Activated naive CD8-positive, alpha-beta T cell treated with anti-CD3 and anti-CD28 coated beads, Interleukin-2, amount 50 U/mL, for 24 hours (primary cell): Measurements from ENCODE around the gene RBMS3.
"Not testable (repeated sequence)": the region's sequence is repeated elsewhere in the genome, so short reads cannot be mapped to it uniquely, and the experiment has no call there.

ENCODE experiments used
- ATAC-seq: fragments of 150-1000 bp; cut with Tn5 transposase; one replicate; pipeline ENCODE4 v1.10.0; 2021
- DNase-seq: peaks from one replicate; pipeline ENCODE4 v3.0.0; 2021
- H3K27ac Mint-ChIP-seq: one replicate; pipeline ENCODE4 v1.8.0; 2021; ENCODE audit warnings: mild to moderate bottlenecking, mixed read lengths
- H3K27me3 Mint-ChIP-seq: one replicate; pipeline ENCODE4 v1.8.0; 2021; ENCODE audit warnings: mixed read lengths
- H3K36me3 Mint-ChIP-seq: one replicate; pipeline ENCODE4 v1.8.0; 2021; ENCODE audit warnings: low read depth, mixed read lengths
- H3K4me1 Mint-ChIP-seq: one replicate; pipeline ENCODE4 v1.8.0; 2021; ENCODE audit warnings: mixed read lengths
- H3K4me3 Mint-ChIP-seq: one replicate; pipeline ENCODE4 v1.8.0; 2021; ENCODE audit warnings: mild to moderate bottlenecking, moderate library complexity, mixed read lengths
- H3K9me3 Mint-ChIP-seq: one replicate; pipeline ENCODE4 v1.8.0; 2021; ENCODE audit warnings: mixed read lengths

Gene RBMS3

GRCh38 chr3:30024466-30024865 is 743.6 kb downstream of the RBMS3 start:
- Mint-ChIP-seq H3K4me3 (no peak overlapping the region), H3K27ac (no peak overlapping the region), H3K27me3 (peaks cover 5% of the 10 kb centered on the region), H3K4me1 (no peaks in the 10 kb centered on the region), H3K36me3 (no peaks in the 10 kb centered on the region), H3K9me3 (no peaks in the 10 kb centered on the region)
- no peak for ATAC-seq
- no peak for DNase-seq

DNA sequence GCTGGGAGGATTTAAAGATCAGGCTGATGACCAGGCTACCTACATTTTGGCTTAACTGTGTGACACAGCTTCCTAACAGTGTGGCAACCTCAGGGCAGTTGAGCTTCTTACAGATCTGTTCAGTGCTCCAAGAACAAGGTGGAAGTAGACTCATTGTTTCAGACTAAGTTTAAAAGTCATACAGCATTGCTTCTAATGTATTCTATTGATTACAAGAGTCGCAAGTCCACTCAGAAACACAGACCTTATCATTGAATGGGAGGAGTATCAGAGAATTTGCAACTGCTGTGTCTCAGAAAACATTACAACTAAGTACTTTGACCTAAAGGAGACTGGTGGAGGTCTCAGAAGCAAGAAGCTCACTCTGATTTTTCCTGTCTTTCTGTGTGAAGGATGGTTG is 746.0 kb downstream of the RBMS3 start:
- ATAC-seq (no peak), DNase-seq (no peak)
- no peak overlapping the region for H3K4me3 Mint-ChIP-seq
- H3K4me1 Mint-ChIP-seq: no peaks in the 10 kb centered on the region
- H3K9me3 Mint-ChIP-seq: no peaks in the 10 kb centered on the region
- no peaks in the 10 kb centered on the region for H3K36me3 Mint-ChIP-seq
- no peak overlapping the region for H3K27ac Mint-ChIP-seq
- peaks cover 2% of the 10 kb centered on the region for H3K27me3 Mint-ChIP-seq

DNA sequence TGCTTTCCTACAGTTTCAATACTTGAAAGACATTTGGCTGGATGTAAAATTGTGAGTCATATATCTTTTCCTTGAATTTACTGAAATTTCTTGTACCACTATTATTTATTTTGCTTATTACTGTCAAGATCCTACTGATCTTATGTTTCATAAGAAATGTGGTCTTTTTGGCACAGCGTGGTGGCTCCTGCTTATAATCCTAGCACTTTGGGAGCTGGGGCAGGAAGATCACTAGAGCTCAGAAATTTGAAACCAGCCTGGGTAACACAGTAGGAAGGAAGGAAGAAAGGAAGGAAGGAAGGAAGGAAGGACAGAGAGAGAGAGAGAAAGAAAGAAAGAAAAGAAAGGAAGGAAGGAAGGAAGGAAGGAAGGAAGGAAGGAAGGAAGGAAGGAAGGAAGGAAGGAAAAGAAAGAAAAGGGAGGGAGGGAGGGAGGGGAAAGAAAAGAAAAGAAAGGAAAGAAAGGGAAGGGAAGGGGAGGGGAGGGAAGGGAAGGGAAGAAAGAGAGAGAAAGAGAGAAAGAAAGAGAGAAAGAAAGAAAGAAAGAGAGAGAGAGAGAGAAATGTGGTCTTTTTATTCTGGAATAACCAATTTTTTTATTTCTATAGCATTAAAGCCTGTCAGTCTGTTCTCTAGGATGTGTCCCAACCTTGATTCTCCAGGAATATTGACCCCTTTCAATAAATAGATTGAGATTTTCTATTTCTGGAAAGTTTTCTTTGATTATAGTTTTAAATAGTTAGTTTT is 753.5 kb downstream of the RBMS3 start:
- Mint-ChIP-seq H3K9me3 (no peaks in the 10 kb centered on the region), H3K36me3 (no peaks in the 10 kb centered on the region), H3K4me3 (no peak overlapping the region), H3K27me3 (peaks cover 2% of the 10 kb centered on the region), H3K4me1 (no peaks in the 10 kb centered on the region), H3K27ac (no peak overlapping the region)
- ATAC-seq: no peak
- no peak for DNase-seq

GRCh38 chr3:30035935-30036567 is 755.2 kb downstream of the RBMS3 start:
- DNase-seq (no peak), ATAC-seq (no peak)
- Mint-ChIP-seq H3K27ac (no peak overlapping the region), H3K36me3 (no peaks in the 10 kb centered on the region), H3K4me1 (no peaks in the 10 kb centered on the region), H3K9me3 (no peaks in the 10 kb centered on the region), H3K27me3 (peaks cover 13% of the 10 kb centered on the region), H3K4me3 (no peak overlapping the region)

- peaks cover 14% of the 10 kb centered on the region for H3K27me3 Mint-ChIP-seq
- DNase-seq: no peak
Observed at GRCh38 chr3:30040126-30040525, 759.3 kb downstream of the RBMS3 start.

DNA sequence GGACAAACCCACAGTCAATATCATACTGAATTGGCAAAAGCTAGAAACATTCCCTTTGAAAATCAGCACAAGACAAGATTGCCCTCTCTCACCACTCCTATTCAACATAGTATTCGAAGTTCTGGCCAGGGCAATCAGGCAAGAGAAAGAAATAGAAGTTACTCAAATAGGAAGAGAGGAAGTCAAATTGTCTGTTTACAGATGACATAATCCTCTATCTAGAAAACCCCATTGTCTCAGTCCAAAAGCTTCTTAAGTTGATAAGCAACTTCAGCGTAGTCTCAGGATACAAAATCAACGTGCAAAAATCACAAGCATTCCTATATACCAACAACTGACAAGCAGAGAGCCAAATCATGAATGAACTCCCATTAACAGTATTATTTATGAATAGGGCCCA is 760.6 kb downstream of the RBMS3 start:
- H3K4me1 Mint-ChIP-seq, H3K4me3 Mint-ChIP-seq, ATAC-seq, H3K27ac Mint-ChIP-seq, DNase-seq, H3K9me3 Mint-ChIP-seq, H3K36me3 Mint-ChIP-seq: not testable (repeated sequence)
- H3K27me3 Mint-ChIP-seq: peaks cover 14% of the 10 kb centered on the region

More at GRCh38 chr3:30040126-30040525, 759.3 kb downstream of the RBMS3 start:
- no peak overlapping the region for H3K4me3 Mint-ChIP-seq
- H3K9me3 Mint-ChIP-seq: no peaks in the 10 kb centered on the region
- no peak overlapping the region for H3K27ac Mint-ChIP-seq
- H3K36me3 Mint-ChIP-seq: no peaks in the 10 kb centered on the region
- H3K4me1 Mint-ChIP-seq: no peaks in the 10 kb centered on the region
- ATAC-seq: no peak

- Mint-ChIP-seq H3K27me3 (peaks cover 14% of the 10 kb centered on the region), H3K4me3 (no peak overlapping the region), H3K36me3 (no peaks in the 10 kb centered on the region), H3K9me3 (no peaks in the 10 kb centered on the region), H3K4me1 (no peaks in the 10 kb centered on the region), H3K27ac (no peak overlapping the region)
- DNase-seq (peak; percentile 55), ATAC-seq (peak; percentile 73)
Observed at GRCh38 chr3:30042274-30042859, 761.5 kb downstream of the RBMS3 start.

- Mint-ChIP-seq H3K27me3 (peaks cover 14% of the 10 kb centered on the region), H3K4me1 (no peaks in the 10 kb centered on the region), H3K4me3 (no peak overlapping the region), H3K27ac (no peak overlapping the region), H3K9me3 (no peaks in the 10 kb centered on the region), H3K36me3 (no peaks in the 10 kb centered on the region)
- DNase-seq: no peak
- ATAC-seq: no peak
Observed at GRCh38 chr3:30042916-30043555, 762.2 kb downstream of the RBMS3 start.

- DNase-seq (no peak), ATAC-seq (no peak)
- Mint-ChIP-seq H3K27ac (no peak overlapping the region), H3K27me3 (peaks cover 13% of the 10 kb centered on the region), H3K36me3 (no peaks in the 10 kb centered on the region), H3K9me3 (no peaks in the 10 kb centered on the region), H3K4me1 (no peaks in the 10 kb centered on the region), H3K4me3 (no peak overlapping the region)
Observed at GRCh38 chr3:30044515-30044914, 763.6 kb downstream of the RBMS3 start.

- no peaks in the 10 kb centered on the region for H3K4me1 Mint-ChIP-seq
- DNase-seq (no peak), ATAC-seq (no peak)
- H3K4me3 Mint-ChIP-seq: no peak overlapping the region
- no peaks in the 10 kb centered on the region for H3K36me3 Mint-ChIP-seq
- H3K27ac Mint-ChIP-seq: no peak overlapping the region
- peaks cover 2% of the 10 kb centered on the region for H3K27me3 Mint-ChIP-seq
- peaks cover 4% of the 10 kb centered on the region for H3K9me3 Mint-ChIP-seq
Observed at GRCh38 chr3:30048431-30048830, 767.6 kb downstream of the RBMS3 start.

DNA sequence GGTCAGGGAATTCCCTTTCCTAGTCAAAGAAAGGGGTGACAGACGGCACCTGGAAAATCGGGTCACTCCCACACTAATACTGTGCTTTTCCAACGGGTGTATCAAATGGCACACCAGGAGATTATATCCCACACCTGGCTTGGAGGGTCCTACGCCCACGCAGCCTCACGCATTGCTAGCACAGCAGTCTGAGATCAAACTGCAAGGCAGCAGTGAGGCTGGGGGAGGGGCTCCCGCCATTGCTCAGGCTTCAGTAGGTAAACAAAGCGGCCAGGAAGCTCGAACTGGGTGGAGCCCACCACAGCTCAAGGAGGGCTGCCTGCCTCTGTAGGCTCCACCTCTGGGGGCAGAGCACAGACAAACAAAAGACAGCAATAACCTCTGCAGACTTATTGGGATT is 769.2 kb downstream of the RBMS3 start:
- H3K4me3 Mint-ChIP-seq, ATAC-seq, H3K27me3 Mint-ChIP-seq, H3K36me3 Mint-ChIP-seq, DNase-seq, H3K9me3 Mint-ChIP-seq, H3K27ac Mint-ChIP-seq, H3K4me1 Mint-ChIP-seq: not testable (repeated sequence)

DNA sequence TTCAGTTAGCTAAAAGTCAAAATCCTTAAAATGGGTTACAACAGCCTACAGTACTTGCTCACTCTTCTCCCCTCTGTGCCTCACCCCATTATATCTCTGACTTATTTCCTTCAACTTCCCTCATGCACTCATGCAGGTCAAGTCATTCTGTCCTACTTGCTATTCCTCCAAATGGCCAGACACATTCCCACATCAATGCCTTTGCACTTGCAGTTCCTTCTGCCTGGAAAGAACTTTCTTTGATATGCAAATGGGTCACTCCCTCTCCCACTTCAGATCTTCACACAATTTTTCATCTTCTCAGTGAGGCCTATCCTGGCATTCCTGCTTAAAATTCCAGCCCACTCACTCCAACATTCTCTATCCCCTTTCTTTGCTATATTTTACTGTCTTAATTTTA is 778.4 kb downstream of the RBMS3 start:
- no peak overlapping the region for H3K27ac Mint-ChIP-seq
- no peak overlapping the region for H3K4me3 Mint-ChIP-seq
- DNase-seq (no peak), ATAC-seq (no peak)
- no peaks in the 10 kb centered on the region for H3K4me1 Mint-ChIP-seq
- peaks cover under 1% of the 10 kb centered on the region for H3K27me3 Mint-ChIP-seq
- no peaks in the 10 kb centered on the region for H3K9me3 Mint-ChIP-seq
- no peaks in the 10 kb centered on the region for H3K36me3 Mint-ChIP-seq
